Muscle layer of duodenum (tissue), 2 donors: ENCODE results near the gene FHAD1.

ENCODE experiments used
- H3K27ac ChIP-seq: one replicate; pipeline ENCODE4 v1.7.0; 2013; ENCODE audit warnings: mild to moderate bottlenecking, low read length
- H3K27me3 ChIP-seq: one replicate; pipeline ENCODE4 v1.7.0; 2013; ENCODE audit warnings: low read depth, mild to moderate bottlenecking, control low read depth, low read length
- H3K36me3 ChIP-seq, 2 donors: one replicate each; pipeline ENCODE4 v1.7.0; 2013; ENCODE audit warnings: low read length in 2 of 2, control low read depth in 1 of 2, mild to moderate bottlenecking in 1 of 2; ENCODE audit not compliant: insufficient read depth in 2 of 2, control insufficient read depth in 1 of 2
- H3K4me1 ChIP-seq, 2 donors: one replicate each; pipeline ENCODE4 v1.7.0; 2013; ENCODE audit warnings: low read length in 2 of 2, mild to moderate bottlenecking in 2 of 2, control low read depth in 1 of 2, moderate library complexity in 1 of 2; ENCODE audit not compliant: insufficient read depth in 2 of 2, control insufficient read depth in 1 of 2
- H3K4me3 ChIP-seq, 2 donors: one replicate each; pipeline ENCODE4 v1.7.0; 2013; ENCODE audit warnings: low read length in 2 of 2, low read depth in 1 of 2, mild to moderate bottlenecking in 1 of 2
- H3K9me3 ChIP-seq, 2 donors: one replicate each; pipeline ENCODE4 v1.7.0; 2013; ENCODE audit warnings: low read length in 2 of 2, control low read depth in 1 of 2, mild to moderate bottlenecking in 1 of 2; ENCODE audit not compliant: control insufficient read depth in 1 of 2
- donor health status: healthy.

The FHAD1 gene

DNA sequence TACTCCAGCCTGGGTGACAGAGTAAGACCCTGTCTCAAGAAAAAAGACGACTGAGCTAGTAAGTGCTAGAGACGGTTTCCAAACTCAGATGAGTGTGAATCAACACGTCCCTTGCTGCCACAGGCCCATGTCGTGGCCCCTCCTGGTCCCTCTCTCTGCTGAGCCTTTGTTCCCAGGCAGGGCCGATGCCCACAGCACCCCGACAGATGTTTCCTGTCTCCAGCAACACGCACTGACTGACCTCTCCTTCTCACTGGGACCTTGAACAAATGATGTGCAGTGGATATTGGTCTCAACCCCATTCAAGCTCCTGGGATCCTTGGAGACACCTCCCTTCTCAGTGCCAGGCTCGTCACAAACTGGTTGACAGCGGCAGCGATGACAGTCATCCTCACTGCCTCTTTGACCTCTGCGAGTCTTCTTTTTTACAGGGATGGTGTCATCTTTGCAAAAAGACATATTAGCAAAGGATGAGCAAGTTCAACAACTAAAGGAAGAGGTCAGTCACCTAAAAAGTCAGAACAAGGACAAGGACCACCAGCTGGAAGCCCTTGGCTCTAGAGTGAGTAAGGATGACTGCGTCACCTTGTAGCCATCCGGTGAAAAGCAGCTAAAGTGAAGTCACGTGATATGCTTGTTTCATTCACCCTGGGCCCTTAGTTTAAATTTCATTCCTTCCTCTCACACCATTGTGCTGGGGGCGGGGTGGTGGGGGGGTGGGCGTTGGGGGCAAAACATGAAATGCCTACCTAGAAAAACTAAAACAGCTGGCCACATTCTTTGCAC lies 65.8 kb downstream of the FHAD1 start:
- Histone ChIP-seq H3K36me3 (no peaks in the 10 kb centered on the region), H3K4me1 (no peaks in the 10 kb centered on the region), H3K27me3 (no peaks in the 10 kb centered on the region), H3K9me3 (peaks cover 0 to 8% of the 10 kb centered on the region in 2 donors), H3K27ac (no peak overlapping the region), H3K4me3 (no peak overlapping the region)

DNA sequence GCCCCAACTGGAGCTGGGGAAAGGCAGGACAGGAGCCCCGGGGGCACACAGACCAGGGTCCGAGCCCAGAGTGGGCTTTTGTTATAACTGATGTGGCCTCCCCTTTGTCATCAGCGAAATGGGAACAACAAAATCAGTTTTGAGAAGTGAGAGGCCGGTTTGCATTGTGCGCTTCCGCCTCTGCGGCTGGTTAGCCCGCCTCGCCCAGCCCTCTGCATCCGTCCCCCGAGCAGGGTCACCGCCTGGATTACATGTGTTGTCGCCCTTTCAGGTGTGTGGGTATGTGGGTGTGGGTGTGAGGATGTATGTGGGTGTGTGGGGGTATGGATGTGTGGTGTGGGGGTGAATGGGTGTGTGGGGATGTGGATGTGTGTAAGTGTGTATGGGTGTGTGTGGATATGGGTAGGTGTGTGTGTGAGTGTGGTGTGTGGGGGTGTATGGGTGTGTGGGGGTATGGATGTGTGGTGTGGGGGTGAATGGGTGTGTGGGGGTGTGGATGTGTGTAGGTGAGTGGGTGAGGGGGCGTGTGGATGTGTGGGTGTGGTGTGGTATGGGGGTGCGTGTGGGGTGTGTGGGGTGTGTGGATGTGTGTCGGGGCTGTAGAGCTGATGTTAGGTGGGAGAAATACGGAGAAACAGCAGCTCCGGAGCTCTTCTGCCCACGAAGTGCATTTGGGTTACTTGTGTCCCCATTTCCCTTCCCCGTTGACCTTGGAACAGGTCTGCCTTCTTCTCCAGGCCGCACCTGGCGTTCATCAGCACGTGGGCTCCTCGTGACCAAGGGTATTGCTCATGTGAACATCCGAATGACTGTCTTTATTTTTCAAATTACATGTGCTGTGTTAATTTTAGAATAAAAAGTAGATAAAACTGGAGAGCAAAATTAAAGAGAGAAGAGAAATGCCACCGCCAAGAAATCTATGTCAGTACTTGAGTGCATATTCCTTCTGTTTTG lies 67.6 kb downstream of the FHAD1 start:
- H3K27ac ChIP-seq: no peak overlapping the region
- peaks cover 0 to 8% of the 10 kb centered on the region in 2 donors for H3K9me3 ChIP-seq
- no peak overlapping the region for H3K4me3 ChIP-seq
- H3K36me3 ChIP-seq: no peaks in the 10 kb centered on the region
- H3K27me3 ChIP-seq: no peaks in the 10 kb centered on the region
- H3K4me1 ChIP-seq: no peaks in the 10 kb centered on the region

DNA sequence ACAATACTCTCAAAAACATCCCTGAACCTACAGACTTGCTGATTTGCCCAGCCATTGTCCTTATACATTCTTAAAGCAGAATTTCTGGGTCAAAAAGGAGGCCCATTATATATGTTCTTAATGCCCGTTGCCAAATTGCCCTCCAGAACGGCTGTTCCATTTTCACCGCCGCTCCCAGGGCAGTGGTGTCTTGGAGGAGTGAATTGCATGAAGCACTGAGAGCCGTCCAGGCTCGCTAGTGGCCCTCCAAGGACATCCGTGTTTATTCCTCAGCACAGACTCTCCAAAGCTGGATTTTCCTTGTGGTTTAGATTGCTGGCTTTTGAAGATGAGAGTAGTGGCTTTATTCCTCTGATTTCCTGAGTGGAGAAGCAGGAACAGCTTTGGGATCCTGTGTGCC lies 68.8 kb downstream of the FHAD1 start:
- Histone ChIP-seq H3K9me3 (peaks cover 0 to 10% of the 10 kb centered on the region in 2 donors), H3K4me3 (no peak overlapping the region), H3K4me1 (no peaks in the 10 kb centered on the region), H3K27ac (no peak overlapping the region), H3K36me3 (no peaks in the 10 kb centered on the region), H3K27me3 (no peaks in the 10 kb centered on the region)

DNA sequence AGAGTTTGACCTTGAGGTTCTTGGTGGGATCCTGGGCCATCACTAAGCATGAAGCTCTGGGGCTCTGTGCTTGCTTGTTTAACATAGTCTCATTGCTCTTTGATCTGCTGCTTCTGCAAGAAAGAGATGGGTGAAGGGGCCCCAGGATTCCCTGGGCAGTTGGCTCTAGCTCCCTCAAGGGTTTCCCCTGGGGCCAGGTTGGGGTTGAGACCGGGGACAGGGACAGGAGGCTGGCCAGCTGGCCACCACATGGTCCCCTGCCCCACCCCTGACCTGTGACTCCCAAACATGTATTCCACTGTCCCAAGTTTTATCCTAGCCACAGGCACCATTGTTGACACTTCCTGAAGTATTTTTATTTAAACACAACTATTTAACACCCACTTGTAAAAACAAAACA lies 69.5 kb downstream of the FHAD1 start:
- H3K27ac ChIP-seq: no peak overlapping the region
- H3K4me1 ChIP-seq: no peaks in the 10 kb centered on the region
- peaks cover 0 to 7% of the 10 kb centered on the region in 2 donors for H3K9me3 ChIP-seq
- no peaks in the 10 kb centered on the region for H3K36me3 ChIP-seq
- H3K27me3 ChIP-seq: no peaks in the 10 kb centered on the region
- H3K4me3 ChIP-seq: no peak overlapping the region

DNA sequence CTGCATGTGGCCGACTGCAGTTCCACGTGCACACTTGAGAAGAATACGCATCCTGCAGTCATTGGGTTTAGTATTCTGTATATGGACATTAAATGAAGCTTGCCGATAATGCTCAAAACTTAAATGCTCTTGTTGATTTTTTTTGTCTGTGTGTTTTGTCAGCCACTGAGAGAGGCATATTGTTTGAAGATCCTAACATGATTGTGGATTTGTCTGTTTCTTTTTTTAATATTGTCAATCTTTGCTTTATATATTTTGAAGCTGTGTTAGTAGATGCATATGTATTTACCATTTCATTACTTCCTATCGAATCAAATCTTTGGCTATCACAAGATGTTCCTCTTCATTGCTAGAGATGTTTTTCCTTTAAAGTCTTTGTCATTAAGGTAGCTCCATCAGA lies 73.2 kb downstream of the FHAD1 start:
- H3K4me1 ChIP-seq: no peaks in the 10 kb centered on the region
- H3K27ac ChIP-seq: no peak overlapping the region
- H3K9me3 ChIP-seq: peaks cover 0 to 2% of the 10 kb centered on the region in 2 donors
- no peaks in the 10 kb centered on the region for H3K36me3 ChIP-seq
- H3K4me3 ChIP-seq: no peak overlapping the region
- H3K27me3 ChIP-seq: no peaks in the 10 kb centered on the region

DNA sequence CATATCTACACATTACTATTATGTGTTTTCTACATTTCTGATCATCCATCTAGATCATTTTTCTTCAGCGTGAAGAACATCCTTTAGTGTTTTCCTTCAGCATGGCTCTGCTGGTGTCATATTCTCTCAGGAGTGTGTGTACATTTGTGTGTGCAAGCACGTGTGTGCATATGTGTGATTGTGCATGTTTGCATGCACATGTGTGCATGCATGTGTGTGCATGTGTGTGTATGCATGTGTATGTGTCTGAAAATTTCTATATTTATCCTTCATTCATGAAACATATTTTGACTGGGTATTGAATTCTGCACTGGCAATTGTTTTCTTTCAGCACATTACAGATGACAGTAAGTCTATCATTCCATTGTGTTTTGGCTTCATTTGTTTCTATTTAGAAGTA lies 74.6 kb downstream of the FHAD1 start:
- Histone ChIP-seq H3K27me3 (no peaks in the 10 kb centered on the region), H3K36me3 (no peaks in the 10 kb centered on the region), H3K9me3 (peaks cover 0 to 2% of the 10 kb centered on the region in 2 donors), H3K4me3 (no peak overlapping the region), H3K4me1 (no peaks in the 10 kb centered on the region), H3K27ac (no peak overlapping the region)

DNA sequence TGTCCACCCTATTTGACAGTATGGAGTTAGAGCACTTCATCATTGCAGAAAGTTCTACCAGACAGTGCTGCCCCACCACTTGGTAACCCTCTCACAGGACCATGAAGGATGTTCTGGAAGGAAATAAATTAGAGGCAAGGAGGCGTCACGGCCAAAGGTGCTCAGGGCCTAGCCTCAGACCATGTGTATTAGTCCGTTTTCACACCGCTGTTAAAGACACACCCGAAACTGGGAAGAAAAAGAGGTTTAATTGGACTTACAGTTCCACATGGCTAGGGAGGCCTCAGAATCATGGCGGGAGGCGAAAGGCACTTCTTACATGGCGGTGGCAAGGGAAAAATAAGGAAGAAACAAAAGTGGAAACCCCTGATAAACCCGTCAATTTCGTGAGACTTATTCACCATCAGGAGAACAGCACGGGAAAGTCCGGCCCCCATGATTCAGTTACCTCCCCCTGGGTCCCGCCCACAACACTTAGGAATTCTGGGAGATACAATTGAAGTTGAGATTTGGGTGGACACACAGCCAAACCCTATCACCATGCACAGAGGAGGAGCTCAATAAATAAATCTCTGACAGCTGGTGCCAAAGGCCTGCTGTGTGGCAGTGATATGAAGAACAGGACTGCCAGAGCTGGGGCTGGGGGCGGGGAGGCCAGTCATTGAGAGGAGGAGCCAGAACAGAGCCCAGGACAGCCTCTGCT lies 75.8 kb downstream of the FHAD1 start:
- H3K27ac ChIP-seq: no peak overlapping the region

DNA sequence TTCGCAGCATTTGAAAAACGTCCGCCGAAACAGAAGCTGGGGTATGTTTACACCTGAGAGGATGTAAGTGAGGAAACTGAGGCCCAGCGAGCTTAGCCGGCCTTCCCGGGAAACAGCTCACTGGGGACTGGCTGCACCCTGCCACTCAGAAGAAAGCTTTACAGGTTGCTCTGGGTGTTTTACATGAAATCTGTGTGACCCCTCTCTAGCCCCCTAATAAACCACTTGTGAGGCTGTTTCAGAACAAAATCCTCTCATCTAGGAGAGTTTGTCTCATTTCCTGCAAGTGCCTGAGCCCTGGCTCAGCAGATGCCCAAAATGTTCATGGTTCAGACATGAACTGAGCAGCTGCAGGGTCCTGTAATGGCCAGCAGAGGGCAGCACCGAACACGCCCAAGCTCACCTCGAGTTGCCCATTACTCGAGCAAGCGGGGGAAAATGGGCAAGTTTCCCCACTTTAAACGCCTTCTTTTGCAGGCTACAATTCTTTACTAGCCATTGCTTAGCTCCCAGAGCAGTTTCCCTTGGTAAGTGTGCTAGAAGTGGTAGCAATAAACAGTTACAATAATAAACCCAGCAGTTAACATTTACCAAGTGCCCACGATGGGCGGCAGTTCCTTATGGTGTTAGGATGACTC lies 76.4 kb downstream of the FHAD1 start:
- no peak overlapping the region for H3K27ac ChIP-seq
- no peak overlapping the region for H3K4me3 ChIP-seq
- peaks cover 0 to 4% of the 10 kb centered on the region in 2 donors for H3K4me1 ChIP-seq
- peaks cover 0 to 2% of the 10 kb centered on the region in 2 donors for H3K9me3 ChIP-seq
- H3K27me3 ChIP-seq: no peaks in the 10 kb centered on the region
- no peaks in the 10 kb centered on the region for H3K36me3 ChIP-seq

More for the DNA sequence above, 75.8 kb downstream of the FHAD1 start:
- Histone ChIP-seq H3K27me3 (no peaks in the 10 kb centered on the region), H3K9me3 (peaks cover 0 to 2% of the 10 kb centered on the region in 2 donors), H3K4me3 (no peak overlapping the region), H3K4me1 (no peaks in the 10 kb centered on the region), H3K36me3 (no peaks in the 10 kb centered on the region)

DNA sequence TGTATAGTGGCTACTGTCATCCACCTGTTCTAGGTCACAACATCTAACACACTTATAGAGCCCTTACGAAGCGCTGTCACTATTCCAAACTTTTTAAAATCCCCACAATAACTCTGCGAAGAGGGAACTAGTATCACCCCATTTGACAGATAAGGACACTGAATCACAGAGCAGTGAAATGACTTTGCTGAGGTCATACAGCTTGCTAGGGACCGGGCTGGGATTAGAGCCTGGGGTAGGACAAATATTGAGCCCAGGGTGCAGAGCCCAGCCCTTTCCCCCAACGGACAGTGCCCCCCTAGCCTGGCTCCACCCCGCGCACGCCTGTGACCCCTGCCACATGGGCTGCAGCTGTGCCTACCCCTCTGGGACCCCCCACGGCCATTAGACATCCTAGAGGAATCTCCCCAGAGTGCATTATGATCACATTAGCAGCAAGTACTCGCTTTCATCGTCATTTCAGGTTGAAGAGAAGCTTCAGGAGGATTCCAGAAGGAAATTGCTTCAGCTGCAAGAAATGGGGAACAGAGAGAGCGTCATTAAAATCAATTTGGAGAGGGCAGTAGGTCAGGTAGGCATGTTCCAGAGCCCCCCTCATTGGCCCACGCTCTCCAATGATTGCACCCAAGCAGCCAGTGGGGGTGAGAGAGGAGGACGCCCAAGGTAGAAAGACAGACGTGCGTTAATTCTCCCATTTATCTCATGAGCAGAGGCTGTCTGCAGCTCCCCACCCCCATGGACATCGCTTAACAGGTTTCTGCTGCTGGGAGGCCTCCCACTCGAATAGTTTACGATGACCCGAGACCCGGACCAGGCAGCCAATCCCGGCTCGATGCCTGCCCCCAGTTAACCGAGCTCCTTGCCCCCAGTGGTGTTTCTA lies 77.2 kb downstream of the FHAD1 start:
- Histone ChIP-seq H3K36me3 (no peaks in the 10 kb centered on the region), H3K27ac (no peak overlapping the region), H3K4me1 (peaks cover 2 to 12% of the 10 kb centered on the region in 2 donors)

DNA sequence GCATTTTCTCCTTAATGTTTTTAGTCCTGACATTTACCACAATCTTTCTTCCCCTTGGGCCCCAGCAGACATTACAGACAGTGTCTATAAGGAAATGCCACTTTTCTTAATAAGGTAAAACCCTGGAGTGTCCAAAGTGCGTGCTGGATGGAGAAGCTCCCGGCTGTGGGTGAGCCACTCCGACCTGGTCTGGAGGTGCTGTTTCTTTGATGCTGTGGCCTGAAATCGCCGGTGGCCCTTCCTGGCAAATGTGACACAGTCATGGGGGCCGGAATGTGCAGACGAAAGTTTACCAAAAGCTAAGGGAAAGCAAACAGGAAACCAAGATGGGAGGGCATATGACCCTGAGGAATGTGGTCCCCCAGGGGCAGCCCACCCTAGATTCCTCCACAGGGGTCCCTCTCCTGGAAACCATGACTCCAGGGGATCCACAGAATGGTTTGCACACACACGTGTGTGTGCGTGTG lies 77.9 kb downstream of the FHAD1 start:
- H3K4me1 ChIP-seq: peaks cover 4 to 17% of the 10 kb centered on the region in 2 donors
- no peaks in the 10 kb centered on the region for H3K27me3 ChIP-seq
- H3K9me3 ChIP-seq: no peaks in the 10 kb centered on the region
- no peak overlapping the region for H3K4me3 ChIP-seq
- H3K27ac ChIP-seq: no peak overlapping the region
- H3K36me3 ChIP-seq: no peaks in the 10 kb centered on the region

More for the DNA sequence above, 77.2 kb downstream of the FHAD1 start:
- Histone ChIP-seq H3K27me3 (no peaks in the 10 kb centered on the region), H3K4me3 (no peak overlapping the region), H3K9me3 (peaks cover 0 to 2% of the 10 kb centered on the region in 2 donors)
